Activated T-cell treated with anti-CD3 and anti-CD28 coated beads, Interleukin-2, amount 50 U/mL, for 4 hours (primary cell): ENCODE results near the gene PRDM16. TPM values are rescaled to one million over a fixed set of nuclear protein-coding genes. Genes with fewer than 3 reads are reported as not detected.

Source experiments
- ATAC-seq, 2 donors: fragments of 200-7000 bp; cut with Tn5 transposase; one replicate each; pipeline ENCODE4 v1.10.0; 2021
- DNase-seq: peaks from one replicate; pipeline ENCODE4 v3.0.0-alpha.2; 2020
- H3K27me3 Mint-ChIP-seq: one replicate; pipeline ENCODE4 v1.8.0; 2021; ENCODE audit warnings: low read depth, mixed read lengths
- H3K36me3 Mint-ChIP-seq: one replicate; pipeline ENCODE4 v1.8.0; 2022; ENCODE audit warnings: mixed read lengths; ENCODE audit not compliant: insufficient read depth
- H3K4me1 Mint-ChIP-seq: one replicate; pipeline ENCODE4 v1.8.0; 2021; ENCODE audit warnings: low read depth, mixed read lengths
- H3K4me3 Mint-ChIP-seq: one replicate; pipeline ENCODE4 v1.8.0; 2021; ENCODE audit warnings: mild to moderate bottlenecking, moderate library complexity, mixed read lengths
- H3K9me3 Mint-ChIP-seq: one replicate; pipeline ENCODE4 v1.8.0; 2021; ENCODE audit warnings: mixed read lengths
- total RNA-seq, 3 donors: library from RNA; stranded (reverse); gene quantifications; one replicate each; pipeline ENCODE4 v1.2.1, GENCODE V29; 2021

Gene PRDM16
- total RNA-seq, 3 donors from 2014 or later, result 0.05 to 0.22 TPM; not detected in 1

- Mint-ChIP-seq H3K9me3 (no peaks in the 10 kb centered on the region), H3K4me3 (no peak overlapping the region), H3K4me1 (no peaks in the 10 kb centered on the region), H3K36me3 (no peaks in the 10 kb centered on the region), H3K27me3 (peaks cover 4% of the 10 kb centered on the region)
- no peak for DNase-seq
- no peak for ATAC-seq
Observed at GRCh38 chr1:3353876-3354275, 284.9 kb downstream of the PRDM16 start.

GRCh38 chr1:3355089-3355488, 286.1 kb downstream of the PRDM16 start:
- no peaks in the 10 kb centered on the region for H3K9me3 Mint-ChIP-seq
- no peak for DNase-seq
- H3K27me3 Mint-ChIP-seq, result peaks cover 4% of the 10 kb centered on the region
- no peak for ATAC-seq
- no peaks in the 10 kb centered on the region for H3K36me3 Mint-ChIP-seq
- no peaks in the 10 kb centered on the region for H3K4me1 Mint-ChIP-seq
- H3K4me3 Mint-ChIP-seq, result no peak overlapping the region

- H3K36me3 Mint-ChIP-seq, result no peaks in the 10 kb centered on the region
- H3K4me1 Mint-ChIP-seq, result no peaks in the 10 kb centered on the region
- H3K27me3 Mint-ChIP-seq, result peaks cover 4% of the 10 kb centered on the region
- H3K9me3 Mint-ChIP-seq, result no peaks in the 10 kb centered on the region
- ATAC-seq (no peak), DNase-seq (no peak)
- no peak overlapping the region for H3K4me3 Mint-ChIP-seq
Observed at GRCh38 chr1:3355894-3356826, 287.2 kb downstream of the PRDM16 start.

GRCh38 chr1:3356827-3357460, 287.9 kb downstream of the PRDM16 start:
- no peak for ATAC-seq
- H3K4me1 Mint-ChIP-seq, result no peaks in the 10 kb centered on the region
- no peaks in the 10 kb centered on the region for H3K36me3 Mint-ChIP-seq
- peaks cover 7% of the 10 kb centered on the region for H3K27me3 Mint-ChIP-seq
- H3K4me3 Mint-ChIP-seq, result no peak overlapping the region
- DNase-seq, result no peak
- H3K9me3 Mint-ChIP-seq, result no peaks in the 10 kb centered on the region

GRCh38 chr1:3357526-3358297, 288.7 kb downstream of the PRDM16 start:
- no peak for DNase-seq
- Mint-ChIP-seq H3K27me3 (peaks cover 8% of the 10 kb centered on the region), H3K36me3 (no peaks in the 10 kb centered on the region), H3K9me3 (no peaks in the 10 kb centered on the region), H3K4me3 (no peak overlapping the region), H3K4me1 (no peaks in the 10 kb centered on the region)
- no peak for ATAC-seq

- H3K4me3 Mint-ChIP-seq, result no peak overlapping the region
- H3K9me3 Mint-ChIP-seq, result no peaks in the 10 kb centered on the region
- H3K4me1 Mint-ChIP-seq, result no peaks in the 10 kb centered on the region
- no peaks in the 10 kb centered on the region for H3K36me3 Mint-ChIP-seq
- no peak for ATAC-seq
- no peak for DNase-seq
- peaks cover 12% of the 10 kb centered on the region for H3K27me3 Mint-ChIP-seq
Observed at GRCh38 chr1:3359351-3359750, 290.3 kb downstream of the PRDM16 start.

GRCh38 chr1:3359756-3360440, 290.9 kb downstream of the PRDM16 start:
- Mint-ChIP-seq H3K9me3 (no peaks in the 10 kb centered on the region), H3K4me3 (no peak overlapping the region), H3K36me3 (no peaks in the 10 kb centered on the region), H3K4me1 (no peaks in the 10 kb centered on the region), H3K27me3 (peaks cover 12% of the 10 kb centered on the region)
- DNase-seq (no peak), ATAC-seq (no peak)

GRCh38 chr1:3360646-3361257, 291.7 kb downstream of the PRDM16 start:
- Mint-ChIP-seq H3K4me3 (no peak overlapping the region), H3K27me3 (peaks cover 17% of the 10 kb centered on the region), H3K36me3 (no peaks in the 10 kb centered on the region), H3K4me1 (no peaks in the 10 kb centered on the region), H3K9me3 (no peaks in the 10 kb centered on the region)
- ATAC-seq (no peak), DNase-seq (no peak)

- Mint-ChIP-seq H3K4me1 (no peaks in the 10 kb centered on the region), H3K4me3 (no peak overlapping the region), H3K9me3 (no peaks in the 10 kb centered on the region), H3K36me3 (no peaks in the 10 kb centered on the region), H3K27me3 (peaks cover 18% of the 10 kb centered on the region)
- DNase-seq (no peak), ATAC-seq (no peak)
Observed at GRCh38 chr1:3363023-3363422, 294.0 kb downstream of the PRDM16 start.

- no peak for ATAC-seq
- Mint-ChIP-seq H3K4me3 (no peak overlapping the region), H3K27me3 (peaks cover 18% of the 10 kb centered on the region), H3K9me3 (no peaks in the 10 kb centered on the region), H3K4me1 (no peaks in the 10 kb centered on the region), H3K36me3 (no peaks in the 10 kb centered on the region)
- no peak for DNase-seq
Observed at GRCh38 chr1:3363756-3364155, 294.8 kb downstream of the PRDM16 start.

- Mint-ChIP-seq H3K36me3 (no peaks in the 10 kb centered on the region), H3K27me3 (peaks cover 18% of the 10 kb centered on the region), H3K4me1 (no peaks in the 10 kb centered on the region), H3K4me3 (no peak overlapping the region), H3K9me3 (no peaks in the 10 kb centered on the region)
- ATAC-seq (no peak), DNase-seq (no peak)
Observed at GRCh38 chr1:3364551-3364950, 295.5 kb downstream of the PRDM16 start.

GRCh38 chr1:3364983-3365382, 296.0 kb downstream of the PRDM16 start:
- Mint-ChIP-seq H3K27me3 (peaks cover 18% of the 10 kb centered on the region), H3K4me1 (no peaks in the 10 kb centered on the region), H3K4me3 (no peak overlapping the region), H3K36me3 (no peaks in the 10 kb centered on the region), H3K9me3 (no peaks in the 10 kb centered on the region)
- ATAC-seq (no peak), DNase-seq (no peak)

GRCh38 chr1:3365523-3366125, 296.6 kb downstream of the PRDM16 start:
- Mint-ChIP-seq H3K9me3 (no peaks in the 10 kb centered on the region), H3K27me3 (peaks cover 18% of the 10 kb centered on the region), H3K36me3 (no peaks in the 10 kb centered on the region), H3K4me1 (no peaks in the 10 kb centered on the region), H3K4me3 (no peak overlapping the region)
- no peak for DNase-seq
- no peak for ATAC-seq
